NCI-H1694 (cell line): ENCODE results near the gene ELMO1.
"Not testable (repeated sequence)": the region's sequence is repeated elsewhere in the genome, so short reads cannot be mapped to it uniquely, and the experiment has no call there.

ENCODE experiments used
- DNase-seq: peaks from one replicate; lab custom pipeline; 2025; lab: John Stamatoyannopoulos, UW

Gene ELMO1

DNA sequence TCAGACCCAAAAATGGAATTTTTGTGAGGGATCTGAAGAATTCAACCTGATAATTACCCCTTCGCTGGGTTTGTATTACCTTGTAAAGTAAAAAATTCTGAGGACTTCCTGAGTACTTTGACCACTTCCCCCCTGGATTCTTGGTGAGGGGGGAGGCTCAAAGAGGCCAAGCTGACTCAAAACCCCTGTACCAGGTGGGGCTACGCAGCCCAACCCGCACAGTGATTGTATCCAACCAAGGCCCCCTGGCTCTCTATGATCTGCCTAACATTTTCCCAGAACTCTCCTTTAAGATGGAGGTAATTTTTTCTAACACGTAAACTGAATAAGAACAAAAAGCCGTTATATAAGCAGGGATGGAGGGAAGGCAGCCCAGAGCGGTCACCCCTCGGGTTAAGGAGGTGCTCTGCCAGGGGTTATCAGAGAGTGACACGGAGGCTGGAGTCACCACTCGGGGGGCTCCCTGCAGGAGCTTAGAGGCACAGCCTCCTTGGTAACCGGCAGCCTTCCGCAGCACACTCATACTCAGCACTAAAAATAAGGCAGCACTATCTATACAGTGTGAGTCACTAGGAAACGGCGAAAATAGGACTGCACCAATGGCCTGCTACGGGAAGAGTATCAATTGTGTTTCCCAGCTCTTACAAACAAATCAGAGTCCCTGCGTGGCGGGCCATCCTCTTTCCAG, 255.4 kb downstream of the ELMO1 start:
- DNase-seq = no peak

- no peak for DNase-seq
Observed at GRCh38 chr7:37191797-37192196, 256.9 kb downstream of the ELMO1 start.

GRCh38 chr7:37187179-37187578, 261.5 kb downstream of the ELMO1 start:
- no peak for DNase-seq

GRCh38 chr7:37186753-37187152, 261.9 kb downstream of the ELMO1 start:
- no peak for DNase-seq

- no peak for DNase-seq
Observed at GRCh38 chr7:37181550-37181932, 267.1 kb downstream of the ELMO1 start.

- no peak for DNase-seq
Observed at GRCh38 chr7:37180828-37181549, 267.7 kb downstream of the ELMO1 start.

DNA sequence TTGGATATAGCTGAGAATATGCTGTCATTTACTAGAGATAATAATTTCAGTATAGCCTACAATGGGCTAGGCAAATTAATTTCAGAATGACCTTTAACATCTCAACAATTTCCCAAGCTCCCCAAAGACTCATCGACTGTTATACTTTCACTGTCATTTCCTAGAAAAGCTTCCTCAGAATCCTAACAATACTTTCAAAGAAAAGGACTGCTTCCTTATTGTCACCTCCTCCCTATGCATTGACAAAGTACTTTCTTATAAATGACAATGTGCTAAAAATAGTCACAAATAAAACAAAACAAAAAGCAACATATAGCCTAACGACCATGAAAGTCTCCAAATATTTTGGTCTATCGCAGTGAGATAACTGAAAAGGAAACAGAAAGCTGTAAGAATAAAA, 272.6 kb downstream of the ELMO1 start:
- DNase-seq = no peak

- DNase-seq = no peak
Observed at GRCh38 chr7:37174460-37174859, 274.2 kb downstream of the ELMO1 start.

GRCh38 chr7:37173670-37174069, 275.0 kb downstream of the ELMO1 start:
- DNase-seq = no peak

- no peak for DNase-seq
Observed at GRCh38 chr7:37162106-37162505, 286.6 kb downstream of the ELMO1 start.

DNA sequence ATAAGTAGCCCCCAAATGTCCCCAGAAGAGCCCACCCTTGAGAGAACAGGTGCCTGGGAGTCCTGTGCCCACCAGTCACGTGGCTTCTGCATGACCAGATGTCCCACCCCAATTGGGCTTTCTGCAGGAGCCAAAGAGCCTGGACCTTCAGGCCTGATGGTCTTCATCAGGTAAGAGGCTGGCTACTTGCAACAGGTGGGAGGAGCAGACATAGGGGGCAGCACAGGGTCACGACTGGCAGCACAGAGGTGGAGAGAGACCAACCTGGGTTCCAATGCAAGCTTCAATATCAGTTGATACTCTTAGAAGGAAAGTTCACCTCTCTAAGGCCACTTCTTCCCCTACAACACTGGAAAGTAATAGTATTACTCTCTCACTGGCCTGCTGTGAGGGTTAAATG, 288.0 kb downstream of the ELMO1 start:
- DNase-seq = no peak

GRCh38 chr7:37153376-37153775, 295.3 kb downstream of the ELMO1 start:
- DNase-seq = no peak

DNA sequence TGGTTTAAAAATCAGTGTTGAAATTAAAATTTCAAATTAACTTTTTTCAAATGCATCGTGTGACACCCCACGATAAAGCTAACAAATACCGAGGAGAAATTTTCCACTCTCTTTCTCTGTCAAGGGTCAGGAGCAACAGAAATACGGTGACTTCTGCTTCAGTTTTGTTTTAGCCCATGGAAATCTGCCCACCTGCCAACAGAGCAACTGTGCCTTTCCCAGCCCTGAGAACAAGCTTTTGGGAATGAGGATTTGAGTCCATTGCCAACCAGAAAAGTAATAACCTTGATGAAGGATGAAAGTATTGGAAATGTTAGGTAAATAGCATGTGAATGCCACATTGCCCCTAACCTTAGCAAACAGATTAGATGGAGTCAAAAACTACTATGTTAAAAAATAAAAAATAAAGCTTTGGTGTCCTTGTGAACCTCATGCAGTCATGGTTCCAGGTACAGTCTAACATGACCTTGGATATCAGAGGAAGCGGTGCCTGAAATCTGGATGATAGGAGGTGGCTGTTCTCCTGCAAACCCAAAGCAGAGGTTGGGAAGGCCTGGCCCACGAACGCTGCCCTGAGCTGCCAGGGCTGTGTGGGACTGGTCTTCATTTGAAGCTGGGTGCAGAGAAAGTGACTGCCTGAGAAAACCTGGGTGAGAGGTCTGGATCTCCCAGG, 296.8 kb downstream of the ELMO1 start:
- no peak for DNase-seq

- no peak for DNase-seq
Observed at GRCh38 chr7:37150856-37151255, 297.8 kb downstream of the ELMO1 start.

GRCh38 chr7:37150180-37150579, 298.5 kb downstream of the ELMO1 start:
- DNase-seq = no peak

GRCh38 chr7:37149773-37150124, 298.9 kb downstream of the ELMO1 start:
- no peak for DNase-seq

- peak; percentile 35 for DNase-seq
Observed at GRCh38 chr7:37149051-37149772, 299.5 kb downstream of the ELMO1 start.

DNA sequence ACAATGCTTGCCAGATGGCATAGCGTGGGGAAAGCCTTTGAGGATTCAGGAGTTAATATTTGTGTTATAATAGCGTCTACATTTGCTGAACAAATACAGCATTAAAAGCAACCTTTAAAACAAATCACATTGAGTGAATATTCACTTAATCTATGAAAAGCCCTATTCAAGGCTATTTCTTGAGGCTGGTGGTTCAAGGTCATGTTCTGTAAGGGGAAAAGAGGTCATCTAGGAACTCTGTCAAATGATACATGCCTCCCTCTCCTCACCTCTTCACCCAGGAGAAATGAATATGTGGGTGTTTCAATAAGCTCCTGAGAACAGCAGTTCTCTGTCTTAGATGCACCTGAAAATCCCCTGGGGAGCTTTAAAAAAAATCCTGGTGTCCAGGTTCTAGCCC, 303.0 kb downstream of the ELMO1 start:
- no peak for DNase-seq

GRCh38 chr7:37144423-37144822, 304.2 kb downstream of the ELMO1 start:
- DNase-seq = no peak

DNA sequence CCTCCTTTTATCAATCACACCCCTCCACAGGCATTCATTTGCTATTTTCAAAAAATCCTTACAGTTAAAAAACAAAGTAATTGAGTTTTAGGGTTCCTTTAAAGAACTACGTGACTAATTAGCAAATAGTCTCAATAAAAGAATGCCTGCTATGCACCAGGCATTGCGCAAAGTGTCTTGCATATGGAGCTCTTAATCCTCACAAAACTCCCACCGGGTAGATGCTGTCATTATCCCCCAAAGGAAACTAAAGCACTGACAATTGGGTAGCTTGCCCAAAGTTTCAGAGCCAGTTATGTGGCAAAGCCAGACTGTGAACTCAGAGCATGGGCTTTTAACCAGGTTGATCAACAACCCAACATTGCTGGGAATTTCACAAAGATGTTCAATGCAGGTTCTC, 305.7 kb downstream of the ELMO1 start:
- no peak for DNase-seq

DNA sequence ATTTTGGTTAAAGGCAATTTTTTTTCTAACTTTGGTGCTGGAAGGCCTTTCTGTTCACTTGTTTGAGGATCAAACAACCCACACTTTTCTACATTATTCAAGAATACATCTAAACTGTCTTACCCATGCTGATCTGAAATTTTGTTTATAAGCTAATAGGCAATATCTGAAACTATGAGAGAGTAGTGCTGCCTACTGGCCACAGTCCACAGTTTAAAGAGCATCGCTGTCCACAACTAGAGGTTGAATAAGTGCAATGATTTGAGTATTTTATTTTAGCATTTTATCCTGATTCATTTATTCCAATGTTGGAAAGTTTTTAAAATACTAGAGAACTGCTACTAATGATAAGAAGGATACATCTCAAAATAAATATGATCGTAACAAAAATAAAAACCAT, 306.9 kb downstream of the ELMO1 start:
- DNase-seq = no peak

GRCh38 chr7:37133902-37134301, 314.8 kb downstream of the ELMO1 start:
- not testable (repeated sequence) for DNase-seq

DNA sequence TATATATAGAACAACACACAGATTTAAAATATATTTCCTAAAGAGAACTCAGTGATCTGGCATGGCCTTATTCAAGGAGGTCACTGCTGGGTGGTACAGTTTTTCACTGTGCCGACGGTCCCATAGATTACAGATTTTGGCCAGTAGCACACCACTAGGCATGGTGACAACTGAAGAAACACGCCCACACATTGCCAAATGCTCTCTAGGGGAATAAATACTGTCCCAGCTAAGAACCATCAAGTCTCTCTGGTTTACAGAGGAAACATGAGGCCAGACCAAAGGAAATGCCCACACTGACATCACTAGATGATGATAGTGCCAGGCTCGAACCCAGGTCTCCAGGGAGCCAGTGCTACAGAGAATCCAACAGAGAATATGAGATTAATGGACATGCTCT, 316.8 kb downstream of the ELMO1 start:
- no peak for DNase-seq
